Ascending aorta (tissue), 2 donors: ENCODE results near the gene OR4S2. TPM values are rescaled to one million over a fixed set of nuclear protein-coding genes. Genes with fewer than 3 reads are reported as not detected.

Experiments used
- DNase-seq, 2 donors: peaks; one replicate each; pipeline ENCODE4 v3.0.0-alpha.2; 2019; ENCODE audit warnings: low spot score in 2 of 2
- H3K27ac ChIP-seq, 2 donors: fragments of 200-600 bp; sonication (generic); one replicate each; pipeline ENCODE4 v1.5.1; 2016 to 2017; ENCODE audit warnings: mild to moderate bottlenecking in 1 of 2
- H3K27me3 ChIP-seq: fragments of 200-600 bp; sonication (generic); one replicate; pipeline ENCODE4 v1.5.1; 2017
- H3K36me3 ChIP-seq, 2 donors: fragments of 200-600 bp; sonication (generic); one replicate each; pipeline ENCODE4 v1.5.1; 2016
- H3K4me1 ChIP-seq, 2 donors: fragments of 200-600 bp; sonication (generic); one replicate each; pipeline ENCODE4 v1.5.1; 2016 to 2017; ENCODE audit warnings: mild to moderate bottlenecking in 1 of 2
- H3K4me3 ChIP-seq, 2 donors: fragments of 200-600 bp; sonication (generic); one replicate each; pipeline ENCODE4 v1.5.1; 2016 to 2017; ENCODE audit warnings: mild to moderate bottlenecking in 1 of 2
- H3K9me3 ChIP-seq, 2 donors: fragments of 200-600 bp; sonication (generic); one replicate each; pipeline ENCODE4 v1.5.1; 2016
- CTCF ChIP-seq, 3 experiments: fragments of 200-600 bp in 2 of 3; fragments of 450-650 bp in 1 of 3; sonication (generic) in 2 of 3; IDR thresholded peaks; one replicate each; pipeline ENCODE4 v1.5.1; 2016 to 2019; ENCODE audit warnings: antibody characterized with exemption in 3 of 3, mild to moderate bottlenecking in 1 of 3, moderate library complexity in 1 of 3
- intact Hi-C: fragments of 100-400 bp; cut with DNase I; formaldehyde crosslinking; loops from one replicate; pipeline ENCODE4 v1.15.1; 2023
- total RNA-seq: library from RNA; depleted of rRNA; stranded (reverse); fragments of >200 nt; gene quantifications from one replicate; pipeline ENCODE4 v1.1.0, GENCODE V29; 2016

Gene OR4S2
- total RNA-seq, 1 donor from 2014 or later: not detected

- no peak overlapping the region for H3K27ac ChIP-seq
- H3K9me3 ChIP-seq: no peaks in the 10 kb centered on the region
- no peaks in the 10 kb centered on the region for H3K27me3 ChIP-seq
- no peak for TF ChIP-seq CTCF (IDR thresholded peaks at IDR 0.05)
- H3K4me1 ChIP-seq: no peaks in the 10 kb centered on the region
- no peak overlapping the region for H3K4me3 ChIP-seq
- intact Hi-C loops: no loop called here
- no peak for DNase-seq
- no peaks in the 10 kb centered on the region for H3K36me3 ChIP-seq
These were observed 7.0 kb downstream of the OR4S2 start for GRCh38 chr11:55655096-55655495.

- H3K36me3 ChIP-seq: no peaks in the 10 kb centered on the region
- no peak overlapping the region for H3K4me3 ChIP-seq
- intact Hi-C loops: no loop called here
- H3K4me1 ChIP-seq: no peaks in the 10 kb centered on the region
- TF ChIP-seq CTCF (IDR thresholded peaks at IDR 0.05): no peak
- DNase-seq: no peak
- no peak overlapping the region for H3K27ac ChIP-seq
- H3K9me3 ChIP-seq: no peaks in the 10 kb centered on the region
- no peaks in the 10 kb centered on the region for H3K27me3 ChIP-seq
These were observed 10.0 kb downstream of the OR4S2 start for GRCh38 chr11:55658031-55658573.

GRCh38 chr11:55658608-55659007, 10.5 kb downstream of the OR4S2 start:
- H3K4me3 ChIP-seq: no peak overlapping the region
- no peaks in the 10 kb centered on the region for H3K36me3 ChIP-seq
- H3K4me1 ChIP-seq: no peaks in the 10 kb centered on the region
- no peaks in the 10 kb centered on the region for H3K9me3 ChIP-seq
- intact Hi-C loops: no loop called here
- H3K27ac ChIP-seq: no peak overlapping the region
- TF ChIP-seq CTCF (IDR thresholded peaks at IDR 0.05): no peak
- no peak for DNase-seq
- H3K27me3 ChIP-seq: no peaks in the 10 kb centered on the region

- H3K9me3 ChIP-seq: no peaks in the 10 kb centered on the region
- no peaks in the 10 kb centered on the region for H3K27me3 ChIP-seq
- DNase-seq: no peak
- no peaks in the 10 kb centered on the region for H3K4me1 ChIP-seq
- no peak for TF ChIP-seq CTCF (IDR thresholded peaks at IDR 0.05)
- no peak within 1 kb of the TSS for H3K4me3 ChIP-seq
- intact Hi-C loops: no loop called here
- no peaks in the 10 kb centered on the region for H3K36me3 ChIP-seq
- no peak within 1 kb of the TSS for H3K27ac ChIP-seq
These were observed 13.8 kb downstream of the OR4S2 start, which contains the start of gene OR4C6 for GRCh38 chr11:55661901-55662300. Gene OR4C6, plus strand, starts transcription at chr11:55662201. Its CDS starts 2,966 bp downstream, at chr11:55665167.

GRCh38 chr11:55669376-55669775, 21.2 kb downstream of the OR4S2 start:
- TF ChIP-seq CTCF (IDR thresholded peaks at IDR 0.05): no peak
- H3K9me3 ChIP-seq: no peaks in the 10 kb centered on the region
- intact Hi-C loops: no loop called here

GRCh38 chr11:55673860-55674259, 25.7 kb downstream of the OR4S2 start:
- Histone ChIP-seq H3K4me1 (no peaks in the 10 kb centered on the region), H3K4me3 (no peak overlapping the region), H3K27ac (no peak overlapping the region), H3K9me3 (no peaks in the 10 kb centered on the region), H3K27me3 (no peaks in the 10 kb centered on the region), H3K36me3 (no peaks in the 10 kb centered on the region)
- no peak for DNase-seq
- intact Hi-C loops: no loop called here
- no peak for TF ChIP-seq CTCF (IDR thresholded peaks at IDR 0.05)

More at GRCh38 chr11:55669376-55669775, 21.2 kb downstream of the OR4S2 start:
- no peak for DNase-seq
- Histone ChIP-seq H3K27me3 (no peaks in the 10 kb centered on the region), H3K36me3 (no peaks in the 10 kb centered on the region), H3K27ac (no peak overlapping the region), H3K4me3 (no peak overlapping the region), H3K4me1 (no peaks in the 10 kb centered on the region)
